ENCODE results near the gene CEACAM8.
"Not testable (repeated sequence)": the region's sequence is repeated elsewhere in the genome, so short reads cannot be mapped to it uniquely, and the experiment has no call there.

The CEACAM8 gene

DNA sequence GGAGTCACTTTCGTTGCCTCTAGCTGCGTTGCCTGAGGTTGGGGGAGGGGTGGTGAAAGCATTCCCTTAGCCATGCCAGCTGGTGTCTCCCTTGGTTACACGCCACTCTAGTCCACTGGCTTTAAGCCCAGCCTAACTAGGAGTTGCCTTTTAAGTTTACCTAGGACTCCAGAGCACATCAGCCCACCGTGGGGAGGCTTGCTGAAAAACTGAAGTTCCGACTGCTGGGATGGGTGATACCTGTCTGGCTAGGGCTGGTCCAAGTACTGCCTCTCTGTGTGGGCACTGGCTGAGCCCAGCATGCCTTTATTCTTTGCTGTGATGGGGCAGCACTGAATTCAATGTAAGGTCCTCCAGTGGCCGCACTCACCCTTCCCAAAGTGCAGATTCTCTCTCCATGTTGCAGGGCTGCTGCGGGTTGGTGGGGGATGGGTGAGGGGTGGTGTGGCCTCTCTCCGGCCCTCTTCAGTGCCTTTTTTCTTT is 54.6 kb downstream of the CEACAM8 start:
- DNase-seq = peak; percentile 78

DNA sequence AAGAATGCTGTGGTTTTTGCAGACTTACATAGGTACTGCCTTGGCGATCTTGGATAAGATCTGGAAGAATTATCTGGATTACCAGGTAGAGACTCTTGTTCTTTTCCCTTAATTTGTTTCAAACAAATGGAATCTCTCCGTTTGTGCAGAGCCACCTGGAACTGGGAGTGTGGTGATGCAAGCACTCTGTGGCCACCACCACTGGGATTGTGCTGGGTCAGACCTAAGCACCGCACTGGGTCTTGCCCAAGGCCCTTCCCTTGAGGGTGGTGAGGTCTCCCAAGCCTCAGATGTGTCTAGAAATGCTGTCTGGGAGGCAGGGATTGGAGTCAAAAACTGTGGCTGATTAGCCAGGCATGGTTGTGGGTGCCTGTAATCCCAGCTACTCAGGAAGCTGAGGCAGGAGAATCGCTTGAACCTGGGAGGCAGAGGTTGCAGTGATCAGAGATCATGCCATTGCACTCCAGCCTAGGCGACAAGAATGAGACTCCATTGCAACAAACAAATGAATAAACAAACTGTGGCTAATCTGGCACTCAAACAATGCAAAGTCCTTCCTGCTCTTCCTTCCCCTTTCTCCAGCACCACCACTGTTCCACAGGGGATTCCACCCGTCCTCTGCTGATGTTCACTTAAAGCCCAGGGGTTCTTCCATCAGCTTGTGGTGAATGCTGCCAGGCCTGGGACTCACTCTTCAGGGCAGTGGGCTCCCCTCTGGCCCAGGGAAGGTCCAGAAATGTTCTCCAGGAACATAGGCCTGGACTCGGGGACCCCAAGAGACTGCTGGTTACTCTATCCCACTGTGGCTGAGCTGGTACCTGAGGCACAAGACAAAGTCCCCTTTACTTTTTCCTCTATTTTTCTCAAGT is 55.6 kb downstream of the CEACAM8 start:
- DNase-seq = no peak

DNA sequence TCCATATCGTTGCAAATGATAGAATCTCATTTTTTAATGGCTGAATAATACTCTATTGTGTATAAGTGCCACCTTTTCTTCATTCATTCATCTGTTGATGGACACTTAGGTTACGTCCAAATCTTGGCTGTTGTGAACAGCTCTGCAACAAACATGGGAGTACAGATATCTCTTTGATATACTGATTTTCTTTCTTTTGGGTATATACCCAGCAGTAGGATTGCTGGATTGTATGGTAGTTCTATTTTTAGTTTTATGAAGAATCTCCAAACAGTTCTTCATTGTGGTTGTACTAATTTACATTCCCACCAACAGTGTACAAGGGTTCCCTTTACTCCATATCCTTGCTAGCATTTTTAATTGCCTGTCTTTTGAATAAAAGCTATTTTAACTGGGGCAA is 59.4 kb downstream of the CEACAM8 start:
- not testable (repeated sequence) for DNase-seq

DNA sequence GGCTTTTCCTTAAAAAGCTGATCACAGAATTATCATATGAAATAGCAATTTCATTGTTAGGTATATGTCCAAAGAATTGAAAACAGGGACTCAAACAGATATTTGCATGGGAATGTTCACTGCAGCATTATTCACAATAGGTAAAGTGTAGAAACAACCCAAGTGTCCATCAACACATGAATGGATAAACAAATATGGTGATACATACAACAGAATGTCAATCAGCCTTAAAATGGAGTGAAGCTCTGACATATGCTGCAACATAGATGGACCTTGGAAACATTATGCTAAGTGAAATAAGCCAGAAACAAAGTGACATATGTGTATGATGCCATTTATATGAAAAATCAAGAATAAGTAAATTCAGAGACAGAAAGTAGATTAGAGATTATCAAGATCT is 60.3 kb downstream of the CEACAM8 start:
- DNase-seq = no peak

DNA sequence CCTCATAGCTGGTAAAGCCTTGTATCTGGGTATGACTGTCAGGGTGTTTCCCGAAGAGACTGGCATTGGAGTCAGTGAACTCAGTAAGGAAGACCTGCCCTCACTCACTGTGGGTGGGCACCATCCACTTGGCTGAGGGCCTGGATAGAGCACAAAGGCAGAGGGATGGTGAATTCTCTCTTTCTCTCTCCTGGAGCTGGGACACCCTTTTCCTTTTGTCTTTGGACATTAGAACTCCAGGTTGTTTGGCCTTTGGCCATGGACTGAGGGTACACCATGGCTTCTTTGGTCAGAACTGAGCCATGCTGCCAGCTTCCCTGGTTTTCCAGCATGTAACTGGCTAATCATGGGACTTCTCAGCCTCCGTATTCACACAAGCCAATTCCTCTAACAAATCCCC is 61.8 kb downstream of the CEACAM8 start:
- DNase-seq = no peak

DNA sequence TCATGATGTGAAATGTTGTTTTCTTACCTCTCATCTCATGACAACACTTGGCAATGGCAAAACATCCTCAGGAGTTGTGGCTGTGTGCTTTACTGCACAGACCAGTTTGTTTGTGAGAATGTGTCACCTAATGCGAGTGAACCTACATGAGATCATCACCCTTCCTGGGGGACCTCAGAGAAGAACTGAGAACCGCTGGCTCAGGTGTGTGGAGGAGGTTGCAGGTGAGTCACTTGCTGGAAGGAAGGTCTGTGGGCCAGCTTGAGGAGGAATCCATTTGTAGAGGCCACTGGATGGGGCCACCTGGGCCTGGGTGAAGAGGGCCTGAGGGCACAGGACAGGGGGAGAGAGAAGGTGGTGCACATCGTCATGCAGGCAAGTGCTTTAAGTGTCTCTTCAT is 63.4 kb downstream of the CEACAM8 start:
- no peak for DNase-seq

Data from NCI-H2171 treated with DMSO at 0.1 percent for 48 hours (cell line).